AG08396 (cell line): ENCODE results near the gene PRMT3.
A peak's percentile ranks its signal among the peaks of the same experiment; 100 is the strongest.
"Not testable (repeated sequence)": the region's sequence is repeated elsewhere in the genome, so short reads cannot be mapped to it uniquely, and the experiment has no call there.

Experiments used
- DNase-seq: peaks from one replicate; pipeline ENCODE4 v3.0.0; 2012; ENCODE audit warnings: low spot score, mixed read lengths

PRMT3 gene

DNA sequence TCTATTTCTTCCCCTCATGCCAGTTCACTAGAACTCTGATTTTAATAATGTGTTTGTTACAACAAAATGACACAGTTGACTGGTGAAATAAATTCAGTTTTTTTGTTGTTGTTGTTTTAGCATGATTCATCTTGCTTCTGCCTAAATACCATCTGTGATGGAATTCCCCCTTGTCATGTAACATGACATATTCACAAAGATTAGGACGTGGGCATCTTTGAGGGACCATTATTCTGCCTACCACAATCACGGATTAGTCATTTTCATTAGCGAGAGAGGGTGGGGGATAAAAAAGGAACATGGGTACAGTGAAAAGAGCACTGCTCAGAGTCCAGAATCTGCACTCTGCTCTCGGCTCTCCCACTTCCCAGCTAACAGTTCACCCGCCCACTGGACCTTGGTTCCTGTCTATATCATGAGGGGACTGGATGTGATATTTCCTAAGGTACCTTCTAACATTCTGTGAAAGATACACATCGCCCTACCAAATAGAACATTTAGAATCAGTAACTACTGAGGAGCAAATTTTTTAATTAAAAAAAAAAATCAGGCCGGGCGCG is 12.7 kb upstream of the PRMT3 start:
- no peak for DNase-seq

DNA sequence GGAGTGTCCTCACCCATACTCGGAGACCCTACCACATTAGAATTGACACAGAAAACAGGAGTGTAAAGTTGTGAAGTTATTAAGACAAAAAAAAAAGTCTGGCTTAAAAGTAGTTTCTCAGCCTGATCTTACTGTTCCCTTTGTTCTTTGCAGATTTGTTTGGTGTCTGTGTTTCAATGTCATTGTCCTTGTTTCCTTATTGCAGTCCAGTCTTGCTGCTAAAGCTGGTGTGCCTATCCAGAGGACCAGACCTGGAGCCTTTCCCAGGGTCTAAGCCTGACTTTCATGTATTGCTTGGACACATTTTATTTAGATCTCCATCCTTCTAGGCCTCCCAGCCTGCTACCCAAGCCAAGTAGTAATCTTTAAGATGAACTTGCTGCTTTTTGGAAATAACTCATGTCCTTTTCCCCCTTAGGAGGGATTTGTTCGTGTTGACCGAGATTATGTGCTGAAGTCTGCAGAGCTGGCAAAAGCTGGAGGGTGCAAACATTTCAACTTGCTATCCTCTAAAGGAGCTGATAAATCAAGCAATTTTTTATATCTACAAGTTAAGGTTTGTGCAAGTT is 11.3 kb upstream of the PRMT3 start:
- DNase-seq, result no peak

GRCh38 chr11:20385996-20386395 is 1.5 kb upstream of the PRMT3 start:
- DNase-seq, result not testable (repeated sequence)

DNA sequence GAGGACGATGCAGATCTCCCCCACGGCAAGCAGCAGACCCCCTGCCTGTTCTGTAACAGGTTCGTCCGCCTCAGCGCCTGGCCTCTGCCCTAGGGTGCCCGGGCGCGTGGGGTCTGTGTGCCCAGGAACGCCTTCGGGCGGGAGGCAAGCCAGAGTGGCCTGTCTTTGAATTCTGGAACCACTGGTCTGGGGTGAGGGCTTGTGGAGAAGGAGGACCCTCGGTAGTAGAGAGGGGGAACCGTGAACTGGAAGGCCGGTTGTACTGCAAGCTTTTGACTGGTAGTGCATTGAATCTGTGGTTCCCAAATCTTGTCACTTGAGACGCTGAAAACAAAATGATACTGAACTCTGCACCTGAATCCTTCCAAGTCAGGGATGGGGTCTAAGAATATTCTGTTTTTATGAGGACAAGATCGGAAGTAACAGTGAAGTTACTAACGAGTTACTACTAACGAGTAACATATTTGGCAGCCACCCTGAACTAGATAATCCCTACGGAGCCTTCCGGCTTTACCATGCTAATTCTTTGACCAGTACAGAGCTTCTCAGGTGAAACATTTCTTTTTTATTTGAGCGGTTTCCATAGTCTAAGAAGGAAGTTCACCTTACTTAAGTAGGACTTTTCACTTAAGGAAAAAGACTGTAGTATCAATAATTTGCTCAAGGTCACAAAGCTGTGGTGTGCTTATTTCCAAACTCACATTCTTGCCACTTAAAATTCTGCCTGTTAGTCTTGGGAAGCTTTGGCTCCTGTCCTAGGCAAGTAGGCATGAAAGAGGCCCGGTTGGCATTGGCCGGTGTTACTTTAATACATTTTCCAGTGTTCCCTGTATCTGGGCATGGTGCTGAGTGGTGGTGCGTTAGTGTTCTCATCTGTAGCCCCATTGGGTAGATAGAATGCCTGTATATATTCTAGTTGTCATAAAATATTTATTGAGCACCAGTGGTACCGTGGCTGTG is 860 bp downstream of the PRMT3 start:
- peak; percentile 32 for DNase-seq

- DNase-seq, result peak; percentile 46
These were observed 9.8 kb downstream of the PRMT3 start for GRCh38 chr11:20397281-20397680.

GRCh38 chr11:20399498-20399897 is 12.0 kb downstream of the PRMT3 start:
- DNase-seq, result no peak

- DNase-seq, result no peak
These were observed 15.5 kb downstream of the PRMT3 start for GRCh38 chr11:20403059-20403458.

GRCh38 chr11:20406484-20406883 is 19.0 kb downstream of the PRMT3 start:
- DNase-seq, result no peak

DNA sequence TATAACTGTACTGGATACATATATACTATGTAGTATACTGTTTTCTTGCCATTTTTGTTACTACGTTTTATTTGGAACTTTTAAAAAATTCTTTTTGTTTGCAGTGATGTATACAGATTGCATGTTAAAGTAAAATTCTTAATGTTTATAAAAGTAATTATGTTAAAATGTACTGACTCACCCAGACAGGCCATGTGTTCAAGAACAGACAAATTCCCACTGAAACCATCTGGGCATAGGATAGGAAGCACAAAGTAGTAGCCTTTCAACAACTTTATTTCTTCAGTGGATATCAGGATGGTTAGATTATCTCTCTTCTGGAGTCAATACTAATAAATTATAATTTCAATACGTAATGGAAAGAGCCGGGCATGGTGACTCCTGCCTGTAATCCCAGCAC is 19.8 kb downstream of the PRMT3 start:
- no peak for DNase-seq

GRCh38 chr11:20415432-20415831 is 27.9 kb downstream of the PRMT3 start:
- DNase-seq, result no peak

DNA sequence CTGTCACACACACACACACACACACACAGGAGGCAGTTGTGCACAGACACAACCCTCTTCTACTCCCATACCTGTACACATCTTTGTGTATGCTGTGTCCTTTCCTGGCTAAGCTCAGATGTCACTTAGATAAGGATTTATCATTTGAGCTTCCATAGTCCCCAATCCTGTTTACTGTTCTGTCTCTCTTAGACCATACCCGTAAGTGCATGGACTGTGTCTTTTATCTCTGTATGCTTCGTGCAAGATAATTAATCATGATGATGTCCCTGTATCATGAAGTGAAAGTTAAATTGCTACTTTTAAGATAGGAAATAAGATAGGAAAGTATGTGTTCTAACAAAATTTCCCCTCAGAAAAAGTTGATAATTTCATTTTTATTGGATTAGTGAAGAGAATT is 30.3 kb downstream of the PRMT3 start:
- DNase-seq, result no peak

DNA sequence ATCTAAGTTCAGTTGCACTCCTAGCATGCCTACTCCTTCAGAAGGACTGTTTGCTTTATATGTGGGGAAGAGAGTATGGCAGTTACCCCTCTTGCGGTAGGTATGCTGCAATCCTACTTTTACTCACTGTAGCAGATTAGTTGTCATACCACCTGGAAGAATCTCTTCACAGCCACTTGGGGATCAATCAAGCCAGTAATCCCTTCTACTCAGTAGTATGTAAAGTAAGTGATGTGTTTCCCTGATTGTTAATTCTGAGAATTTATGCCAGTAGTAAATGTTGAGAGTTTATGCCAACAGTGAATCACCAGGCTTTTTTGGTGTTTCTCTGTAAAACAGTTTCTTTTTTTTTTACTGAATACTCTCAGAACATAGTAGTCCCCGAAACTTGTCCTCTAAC is 34.4 kb downstream of the PRMT3 start:
- DNase-seq, result no peak

- no peak for DNase-seq
These were observed 41.7 kb downstream of the PRMT3 start for GRCh38 chr11:20429216-20429615.

GRCh38 chr11:20438637-20439036 is 51.1 kb downstream of the PRMT3 start:
- DNase-seq, result no peak

DNA sequence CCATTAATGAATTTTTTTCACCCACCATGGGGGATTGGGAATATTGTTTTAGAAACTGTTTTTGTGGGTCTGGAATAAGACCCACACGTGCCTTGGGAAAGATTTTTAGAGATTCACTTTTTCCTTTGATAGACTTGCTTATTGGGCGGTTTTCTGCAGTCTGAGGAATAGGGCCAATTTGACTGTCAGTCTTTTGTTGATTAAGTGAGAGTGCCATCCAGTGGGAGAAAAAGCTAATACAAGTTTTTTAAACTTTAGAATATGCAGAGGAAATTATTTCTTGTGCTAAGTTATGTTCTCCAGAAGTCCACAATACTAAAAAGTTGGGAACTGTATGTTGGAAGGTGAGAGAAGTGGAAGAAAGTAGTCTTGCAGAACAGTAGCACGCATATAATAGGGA is 56.1 kb downstream of the PRMT3 start:
- DNase-seq, result peak; percentile 11

- no peak for DNase-seq
These were observed 57.0 kb downstream of the PRMT3 start for GRCh38 chr11:20444535-20444934.

- no peak for DNase-seq
These were observed 61.3 kb downstream of the PRMT3 start for GRCh38 chr11:20448834-20449233.

DNA sequence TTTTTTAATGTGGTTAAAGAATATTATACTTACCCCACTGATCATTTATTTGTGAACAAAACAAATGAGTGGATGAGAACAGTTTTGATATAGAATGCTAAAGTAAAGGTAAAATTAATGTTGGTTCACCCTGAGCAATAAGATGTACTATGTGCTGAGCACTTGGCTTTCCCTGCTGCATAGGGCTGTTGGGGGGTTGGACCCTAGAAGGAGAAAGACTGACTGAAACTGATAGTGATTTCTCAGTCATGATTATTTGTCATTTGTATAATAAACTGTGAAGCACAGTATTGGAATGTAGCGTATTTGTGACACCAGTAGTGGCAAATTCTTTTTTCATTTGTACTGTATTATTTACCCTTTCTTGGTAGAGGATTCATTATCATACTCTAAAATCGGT is 63.3 kb downstream of the PRMT3 start:
- DNase-seq, result no peak

- DNase-seq, result no peak
These were observed 64.1 kb downstream of the PRMT3 start for GRCh38 chr11:20451568-20451967.

DNA sequence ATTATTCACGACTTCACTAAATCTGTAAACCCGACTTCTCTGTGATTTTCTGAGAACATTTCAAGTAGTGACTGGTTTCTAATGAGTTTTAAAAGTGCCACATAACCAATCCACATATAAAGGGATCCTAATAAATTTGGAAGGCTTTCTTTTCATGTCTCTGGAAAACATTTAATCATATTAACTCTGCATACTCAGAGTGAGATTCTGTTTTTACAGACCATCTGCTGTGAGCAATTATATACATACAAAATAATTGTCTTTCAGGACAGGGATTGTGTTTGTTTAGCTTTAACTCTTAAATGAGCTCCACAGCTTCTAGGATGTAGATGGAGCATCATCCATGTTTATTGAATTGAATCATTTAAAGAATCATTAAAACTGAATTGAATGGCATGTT is 65.1 kb downstream of the PRMT3 start:
- DNase-seq, result no peak

DNA sequence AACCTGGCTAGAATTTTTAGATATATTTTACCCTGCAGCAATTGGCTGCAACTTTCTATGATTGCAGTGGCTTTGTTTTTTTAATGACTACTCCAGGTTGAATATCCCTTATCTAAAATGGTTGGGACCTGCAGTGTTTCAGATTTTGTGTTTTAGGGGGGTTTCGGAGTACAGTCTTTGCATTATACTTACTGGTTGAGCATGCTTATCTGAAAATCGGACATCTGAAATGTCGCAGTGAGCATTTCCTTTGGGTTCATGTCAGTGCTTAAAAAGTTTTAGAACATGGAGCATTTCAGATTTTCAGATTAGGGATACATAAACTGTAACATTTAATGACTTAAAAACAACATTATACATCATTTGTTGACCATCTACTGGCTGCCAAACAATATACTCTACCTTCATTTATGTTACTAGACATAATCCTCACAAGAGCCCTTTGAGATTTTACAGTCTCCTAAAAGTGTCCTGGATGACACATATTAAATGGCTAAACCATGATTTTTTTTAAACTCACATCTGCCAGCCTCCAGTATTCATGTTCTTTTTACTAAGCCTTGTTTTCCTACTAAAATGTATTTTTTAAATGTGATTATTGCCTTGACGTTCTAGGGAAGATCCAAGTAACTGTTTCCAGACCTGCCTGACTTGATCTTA is 66.3 kb downstream of the PRMT3 start:
- DNase-seq, result no peak

- DNase-seq, result no peak
These were observed 69.7 kb downstream of the PRMT3 start for GRCh38 chr11:20457001-20457799.
